ENCODE results near the gene KRTAP10-10.
"Not testable (repeated sequence)": the region's sequence is repeated elsewhere in the genome, so short reads cannot be mapped to it uniquely, and the experiment has no call there.

KRTAP10-10 gene, protein sequence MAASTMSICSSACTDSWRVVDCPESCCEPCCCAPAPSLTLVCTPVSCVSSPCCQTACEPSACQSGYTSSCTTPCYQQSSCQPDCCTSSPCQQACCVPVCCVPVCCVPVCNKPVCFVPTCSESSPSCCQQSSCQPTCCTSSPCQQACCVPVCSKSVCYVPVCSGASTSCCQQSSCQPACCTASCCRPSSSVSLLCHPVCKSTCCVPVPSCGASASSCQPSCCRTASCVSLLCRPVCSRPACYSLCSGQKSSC

DNA sequence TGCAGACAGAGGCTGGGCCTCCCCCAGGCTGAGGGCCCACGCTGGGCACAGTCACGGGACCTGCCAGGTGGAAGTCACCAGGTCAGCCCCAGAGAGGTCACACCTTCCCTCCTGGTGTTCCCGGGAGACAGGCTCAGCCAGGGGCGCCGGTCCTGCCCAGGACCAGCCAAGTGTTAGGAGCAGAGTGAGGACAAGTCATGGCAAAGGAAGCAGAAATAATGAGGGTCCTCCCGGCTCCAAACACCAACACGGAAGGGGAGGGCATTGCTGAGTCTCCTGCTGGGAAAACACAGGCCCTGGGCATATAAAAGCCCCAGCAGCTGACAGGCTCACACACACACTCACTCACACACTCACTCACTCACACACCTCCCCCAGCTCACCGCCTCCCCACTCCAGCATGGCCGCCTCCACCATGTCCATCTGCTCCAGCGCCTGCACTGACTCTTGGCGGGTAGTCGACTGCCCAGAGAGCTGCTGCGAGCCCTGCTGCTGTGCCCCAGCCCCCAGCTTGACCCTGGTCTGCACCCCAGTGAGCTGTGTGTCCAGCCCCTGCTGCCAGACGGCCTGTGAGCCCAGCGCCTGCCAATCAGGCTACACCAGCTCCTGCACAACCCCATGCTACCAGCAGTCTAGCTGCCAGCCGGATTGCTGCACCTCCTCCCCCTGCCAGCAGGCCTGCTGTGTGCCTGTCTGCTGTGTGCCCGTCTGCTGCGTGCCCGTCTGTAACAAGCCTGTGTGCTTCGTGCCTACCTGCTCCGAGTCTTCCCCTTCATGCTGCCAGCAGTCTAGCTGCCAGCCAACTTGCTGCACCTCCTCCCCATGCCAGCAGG, at the start of gene KRTAP10-10:
Gene KRTAP10-10 (plus strand): TSS at position 339 of the 833 bp plus-strand sequence. CDS start 62 bp downstream, at position 401.
- no peak within 1 kb of the TSS for H3K4me3 ChIP-seq (ENCODE audit: low read depth, low read length)
- TF ChIP-seq, protein P1, sequence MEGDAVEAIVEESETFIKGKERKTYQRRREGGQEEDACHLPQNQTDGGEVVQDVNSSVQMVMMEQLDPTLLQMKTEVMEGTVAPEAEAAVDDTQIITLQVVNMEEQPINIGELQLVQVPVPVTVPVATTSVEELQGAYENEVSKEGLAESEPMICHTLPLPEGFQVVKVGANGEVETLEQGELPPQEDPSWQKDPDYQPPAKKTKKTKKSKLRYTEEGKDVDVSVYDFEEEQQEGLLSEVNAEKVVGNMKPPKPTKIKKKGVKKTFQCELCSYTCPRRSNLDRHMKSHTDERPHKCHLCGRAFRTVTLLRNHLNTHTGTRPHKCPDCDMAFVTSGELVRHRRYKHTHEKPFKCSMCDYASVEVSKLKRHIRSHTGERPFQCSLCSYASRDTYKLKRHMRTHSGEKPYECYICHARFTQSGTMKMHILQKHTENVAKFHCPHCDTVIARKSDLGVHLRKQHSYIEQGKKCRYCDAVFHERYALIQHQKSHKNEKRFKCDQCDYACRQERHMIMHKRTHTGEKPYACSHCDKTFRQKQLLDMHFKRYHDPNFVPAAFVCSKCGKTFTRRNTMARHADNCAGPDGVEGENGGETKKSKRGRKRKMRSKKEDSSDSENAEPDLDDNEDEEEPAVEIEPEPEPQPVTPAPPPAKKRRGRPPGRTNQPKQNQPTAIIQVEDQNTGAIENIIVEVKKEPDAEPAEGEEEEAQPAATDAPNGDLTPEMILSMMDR (IDR thresholded peaks at IDR 0.05; ENCODE audit: low read depth, low read length, missing control alignments) = no peak
- DNase-seq (ENCODE audit: low read depth) = no peak

DNA sequence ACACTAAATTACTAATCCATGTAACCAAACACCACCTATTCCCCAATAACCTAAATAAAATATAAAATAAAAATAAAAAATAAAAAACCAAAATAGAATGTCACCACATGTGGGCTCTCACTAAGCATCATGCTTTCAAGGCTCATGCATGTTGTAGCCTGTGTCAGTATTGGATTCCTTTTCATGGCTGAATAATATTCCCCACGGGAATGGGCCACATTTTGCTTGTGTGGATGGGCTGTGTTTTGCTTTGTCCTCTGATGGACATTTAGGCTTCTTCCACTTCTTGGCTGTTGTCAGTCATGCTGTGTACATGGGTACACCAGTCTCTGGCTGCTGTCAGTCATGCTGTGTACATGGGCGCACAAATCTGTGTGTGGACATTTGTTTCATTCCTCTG, 48.1 kb upstream of the KRTAP10-10 start:
- TF ChIP-seq, protein P1 (IDR thresholded peaks at IDR 0.05; ENCODE audit: low read depth, low read length, missing control alignments) = no peak
- H3K4me3 ChIP-seq (ENCODE audit: low read depth, low read length) = no peak overlapping the region
- DNase-seq (ENCODE audit: low read depth) = no peak

DNA sequence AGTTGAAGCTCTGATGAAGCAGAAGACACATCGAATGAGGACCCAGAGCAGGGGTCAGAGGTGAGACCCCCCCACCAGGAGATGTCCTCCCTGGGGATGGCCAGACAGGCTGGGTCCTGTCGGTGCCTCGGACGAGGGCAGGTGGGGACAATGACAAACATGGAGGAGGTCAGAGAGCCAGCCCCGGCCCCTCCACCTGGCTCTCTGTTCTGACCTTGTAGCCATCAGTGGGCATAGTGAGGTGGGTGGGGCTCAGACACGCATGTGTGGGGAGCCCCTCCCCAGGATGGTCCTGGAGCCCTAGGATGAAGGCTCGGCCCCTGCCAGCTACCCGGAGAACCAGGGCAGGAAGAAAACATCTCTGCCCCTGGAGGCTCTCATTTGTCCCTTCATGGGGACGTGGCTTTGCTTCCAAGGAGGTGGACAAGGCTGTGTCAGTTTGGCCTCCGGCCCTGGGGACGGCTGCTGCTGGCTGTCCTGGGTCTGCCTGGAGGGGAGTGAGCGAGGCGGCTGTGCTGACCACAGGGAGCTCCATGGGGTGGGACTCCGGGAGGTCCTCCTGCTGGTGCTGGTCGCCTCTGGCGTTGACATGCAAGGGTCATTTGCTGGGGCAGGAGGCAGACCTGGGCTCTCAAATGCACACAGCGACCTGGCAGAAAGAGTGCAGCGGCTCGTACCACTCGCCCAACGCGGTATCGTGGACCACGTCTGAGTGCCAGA, 47.4 kb upstream of the KRTAP10-10 start:
- no peak overlapping the region for H3K4me3 ChIP-seq (ENCODE audit: low read depth, low read length)
- TF ChIP-seq, protein P1 (IDR thresholded peaks at IDR 0.05; ENCODE audit: low read depth, low read length, missing control alignments) = no peak
- no peak for DNase-seq (ENCODE audit: low read depth)

DNA sequence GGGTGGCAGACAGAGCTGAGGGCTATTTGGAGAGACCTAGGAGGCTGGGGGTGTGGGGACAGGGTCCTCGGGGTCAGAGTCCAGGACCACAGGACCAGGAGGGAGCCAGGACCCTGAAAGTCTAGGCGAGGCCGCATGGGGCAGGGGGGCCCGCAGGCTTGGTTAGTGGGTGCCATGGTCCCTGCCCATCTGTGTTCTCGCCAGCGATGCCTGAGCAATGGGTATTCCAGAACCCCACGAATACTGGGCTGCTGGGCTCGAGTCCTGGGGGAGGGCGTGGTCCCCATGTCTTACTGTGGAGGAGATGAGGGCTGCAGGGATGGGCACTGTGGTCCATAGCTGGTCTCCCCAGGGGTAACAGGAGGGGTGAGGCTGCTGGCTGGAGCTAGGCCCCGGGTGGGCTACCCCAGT, 46.8 kb upstream of the KRTAP10-10 start:
- TF ChIP-seq, protein P1 (IDR thresholded peaks at IDR 0.05; ENCODE audit: low read depth, low read length, missing control alignments) = no peak
- no peak for DNase-seq (ENCODE audit: low read depth)
- no peak overlapping the region for H3K4me3 ChIP-seq (ENCODE audit: low read depth, low read length)

DNA sequence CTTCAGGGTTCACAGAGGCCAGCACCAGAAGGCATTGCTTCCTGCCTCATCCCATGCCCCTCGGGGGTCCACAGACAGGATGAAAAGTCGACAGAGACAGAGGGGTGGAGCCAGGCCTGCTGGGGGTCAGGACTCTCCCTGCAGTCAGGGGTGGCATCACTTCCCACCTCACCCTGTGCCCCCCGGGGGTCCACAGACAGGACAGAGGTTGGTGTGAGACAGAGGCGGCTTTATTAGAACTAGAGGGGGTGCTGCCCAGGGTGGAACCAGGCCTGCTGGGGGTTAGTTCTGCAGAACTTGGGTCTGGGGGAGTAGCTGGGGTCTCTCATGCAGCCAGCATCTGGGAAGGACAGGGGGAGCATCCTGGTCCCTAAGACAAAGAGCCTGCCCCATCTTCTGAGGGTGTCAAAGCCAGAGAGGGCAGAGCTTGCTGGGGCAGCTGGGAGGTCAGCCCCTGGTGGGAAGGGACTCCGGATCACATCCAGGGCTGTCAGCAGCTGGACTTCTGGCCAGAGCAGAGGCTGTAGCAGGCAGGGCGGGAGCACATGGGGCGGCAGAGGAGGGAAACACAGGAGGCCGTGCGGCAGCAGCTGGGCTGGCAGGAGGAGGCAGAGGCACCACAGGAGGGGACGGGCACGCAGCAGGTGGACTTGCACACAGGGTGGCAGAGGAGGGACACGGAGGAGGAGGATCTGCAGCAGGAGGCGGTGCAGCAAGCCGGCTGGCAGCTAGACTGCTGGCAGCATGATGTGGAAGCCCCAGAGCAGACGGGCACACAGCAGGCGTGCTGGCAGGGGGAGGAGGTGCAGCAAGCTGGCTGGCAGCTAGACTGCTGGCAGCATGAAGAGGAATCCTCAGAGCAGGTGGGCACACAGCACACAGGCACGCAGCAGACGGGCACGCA, 46.0 kb upstream of the KRTAP10-10 start:
- not testable (repeated sequence) for H3K4me3 ChIP-seq (ENCODE audit: low read depth, low read length); DNase-seq (ENCODE audit: low read depth)

DNA sequence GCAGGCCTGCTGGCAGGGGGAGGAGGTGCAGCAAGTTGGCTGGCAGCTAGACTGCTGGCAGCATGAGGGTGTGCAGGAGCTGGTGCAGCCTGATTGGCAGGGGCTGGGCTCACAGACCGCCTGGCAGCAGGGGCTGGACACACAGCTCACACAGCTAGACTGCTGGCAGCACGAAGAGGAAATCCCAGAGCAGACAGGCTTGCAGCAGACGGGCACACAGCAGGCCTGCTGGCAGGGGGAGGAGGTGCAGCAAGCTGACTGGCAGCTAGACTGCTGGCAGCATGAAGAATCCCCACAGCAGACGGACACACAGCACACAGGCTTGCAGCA, 45.4 kb upstream of the KRTAP10-10 start:
- not testable (repeated sequence) for DNase-seq (ENCODE audit: low read depth); H3K4me3 ChIP-seq (ENCODE audit: low read depth, low read length)

DNA sequence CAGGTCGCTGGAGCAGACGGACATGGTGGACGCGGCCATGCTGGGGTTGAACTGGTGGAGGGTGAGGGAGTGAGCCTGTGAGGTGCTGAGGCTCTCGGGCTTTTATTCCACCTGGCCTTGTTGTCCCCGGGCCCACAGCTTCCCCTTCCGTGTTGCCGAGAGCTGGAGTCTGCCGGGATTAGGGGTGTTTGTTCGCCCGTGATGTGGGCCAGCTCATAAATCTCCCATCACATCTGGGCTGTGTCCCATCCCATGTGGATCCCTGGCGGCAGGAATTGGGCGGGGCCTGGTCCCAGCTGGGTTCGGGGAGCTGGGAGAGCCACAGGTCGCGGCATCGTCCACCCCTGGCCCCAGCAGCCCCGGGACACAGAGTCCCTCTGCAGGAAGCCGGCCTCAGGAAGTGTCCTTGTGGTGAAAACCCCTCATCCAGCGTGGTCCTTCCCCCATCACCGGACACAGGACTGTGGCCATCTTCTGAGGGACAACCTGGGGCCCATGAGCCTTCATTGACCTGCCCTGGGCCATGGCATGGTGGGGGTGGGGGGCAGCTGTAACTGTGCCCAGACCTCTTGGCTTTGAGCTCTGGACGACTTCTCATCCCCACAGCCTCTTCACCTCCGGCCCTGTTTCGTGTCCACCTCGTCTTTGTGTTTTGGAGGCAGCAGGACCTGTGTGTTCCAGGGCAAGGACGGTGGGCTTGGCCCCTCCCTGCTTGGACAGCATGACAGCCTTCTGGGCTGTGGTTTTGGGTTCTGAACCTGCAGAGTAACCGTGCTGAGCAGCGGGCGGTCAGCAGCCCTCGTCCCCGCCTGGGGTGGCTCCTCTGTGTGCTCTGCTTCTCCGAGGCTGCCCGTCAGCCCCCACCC, 44.5 kb upstream of the KRTAP10-10 start, which contains the start of gene KRTAP10-6:
Gene KRTAP10-6 (minus strand): TSS at position 60 of the 866 bp plus-strand sequence. CDS start 21 bp downstream, at position 39.
- H3K4me3 ChIP-seq (ENCODE audit: low read depth, low read length) = no peak within 1 kb of the TSS
- TF ChIP-seq, protein P1 (IDR thresholded peaks at IDR 0.05; ENCODE audit: low read depth, low read length, missing control alignments) = no peak
- DNase-seq (ENCODE audit: low read depth) = no peak
